ENCODE results near the gene COMTD1. TPM values are rescaled to one million over a fixed set of nuclear protein-coding genes. Genes with fewer than 3 reads are reported as not detected.
"Not testable (repeated sequence)": the region's sequence is repeated elsewhere in the genome, so short reads cannot be mapped to it uniquely, and the experiment has no call there.

Gene COMTD1
- total RNA-seq, 2 donors from 2014 or later = 9.6 to 14.4 TPM

GRCh38 chr10:75202321-75203045 is 33.3 kb downstream of the COMTD1 start:
- Mint-ChIP-seq H3K4me3 (no peak overlapping the region), H3K27ac (no peak overlapping the region), H3K4me1 (peaks cover 22% of the 10 kb centered on the region), H3K27me3 (ENCODE audit: insufficient read depth) (no peaks in the 10 kb centered on the region), H3K36me3 (ENCODE audit: low read depth) (no peaks in the 10 kb centered on the region), H3K9me3 (no peaks in the 10 kb centered on the region)
- 96% methylated on average over 1 of the region's 1 CpG; no CpG with 5 or more reads in 1 of the 2 experiments for WGBS, 2 experiments (ENCODE audit: insufficient coverage in 1 of 2, insufficient read length in 1 of 2)
- no peak for TF ChIP-seq CTCF (conservative IDR thresholded peaks at IDR 0.05)
- no peaks in the 10 kb centered on the region for H3K36me3 ChIP-seq (ENCODE audit: control insufficient read depth, insufficient read depth, low read length)
- H3K4me3 ChIP-seq (ENCODE audit: low read length) = no peak overlapping the region
- no peaks in the 10 kb centered on the region for H3K27me3 ChIP-seq (ENCODE audit: control insufficient read depth, insufficient read depth, low read length, poor library complexity, severe bottlenecking)
- DNase-seq = peak; percentile 31
- H3K4me1 ChIP-seq (ENCODE audit: control insufficient read depth, insufficient read depth, low read length) = peaks cover 5% of the 10 kb centered on the region
- H3K9me3 ChIP-seq (ENCODE audit: control insufficient read depth, low read length) = no peaks in the 10 kb centered on the region
- no peak overlapping the region for H3K9ac ChIP-seq (ENCODE audit: extremely low read depth, low read length, poor library complexity, severe bottlenecking)
- no peak overlapping the region for H3K27ac ChIP-seq (ENCODE audit: low read depth, low read length)

GRCh38 chr10:75201793-75202307 is 33.9 kb downstream of the COMTD1 start:
- 90 to 91% methylated on average over 3 to 8 of the region's 9 CpGs for WGBS, 2 experiments (ENCODE audit: insufficient coverage in 1 of 2, insufficient read length in 1 of 2)
- Mint-ChIP-seq H3K9me3 (no peaks in the 10 kb centered on the region), H3K27ac (no peak overlapping the region)

GRCh38 chr10:75199949-75200348 is 35.8 kb downstream of the COMTD1 start:
- H3K4me1 ChIP-seq (ENCODE audit: control insufficient read depth, insufficient read depth, low read length); H3K4me3 Mint-ChIP-seq; H3K9me3 ChIP-seq (ENCODE audit: control insufficient read depth, low read length); H3K27me3 ChIP-seq (ENCODE audit: control insufficient read depth, insufficient read depth, low read length, poor library complexity, severe bottlenecking); H3K36me3 Mint-ChIP-seq (ENCODE audit: low read depth); H3K4me3 ChIP-seq (ENCODE audit: low read length); H3K9me3 Mint-ChIP-seq; H3K4me1 Mint-ChIP-seq; H3K9ac ChIP-seq (ENCODE audit: extremely low read depth, low read length, poor library complexity, severe bottlenecking); H3K27ac Mint-ChIP-seq; H3K27me3 Mint-ChIP-seq (ENCODE audit: insufficient read depth); H3K27ac ChIP-seq (ENCODE audit: low read depth, low read length); H3K36me3 ChIP-seq (ENCODE audit: control insufficient read depth, insufficient read depth, low read length): not testable (repeated sequence)
- WGBS, 2 experiments (ENCODE audit: insufficient coverage in 1 of 2, insufficient read length in 1 of 2) = 95 to 100% methylated on average over 4 to 6 of the region's 6 CpGs
- DNase-seq = peak; percentile 10

More at GRCh38 chr10:75201793-75202307, 33.9 kb downstream of the COMTD1 start:
- no peaks in the 10 kb centered on the region for H3K36me3 ChIP-seq (ENCODE audit: control insufficient read depth, insufficient read depth, low read length)
- peaks cover 15% of the 10 kb centered on the region for H3K4me1 Mint-ChIP-seq
- no peak overlapping the region for H3K4me3 ChIP-seq (ENCODE audit: low read length)
- peak; percentile 37 for DNase-seq
- no peak overlapping the region for H3K4me3 Mint-ChIP-seq
- H3K36me3 Mint-ChIP-seq (ENCODE audit: low read depth) = no peaks in the 10 kb centered on the region
- no peaks in the 10 kb centered on the region for H3K27me3 ChIP-seq (ENCODE audit: control insufficient read depth, insufficient read depth, low read length, poor library complexity, severe bottlenecking)
- H3K27me3 Mint-ChIP-seq (ENCODE audit: insufficient read depth) = no peaks in the 10 kb centered on the region
- H3K9me3 ChIP-seq (ENCODE audit: control insufficient read depth, low read length) = no peaks in the 10 kb centered on the region
- peaks cover 5% of the 10 kb centered on the region for H3K4me1 ChIP-seq (ENCODE audit: control insufficient read depth, insufficient read depth, low read length)
- TF ChIP-seq CTCF (conservative IDR thresholded peaks at IDR 0.05) = no peak
- no peak overlapping the region for H3K27ac ChIP-seq (ENCODE audit: low read depth, low read length)
- H3K9ac ChIP-seq (ENCODE audit: extremely low read depth, low read length, poor library complexity, severe bottlenecking) = no peak overlapping the region
